GF-D8 (cell line): ENCODE results near the gene WAPL.
A peak's percentile ranks its signal among the peaks of the same experiment; 100 is the strongest.

Source experiments
- DNase-seq: peaks from one replicate; lab custom pipeline; 2025; lab: John Stamatoyannopoulos, UW

The WAPL gene

DNA sequence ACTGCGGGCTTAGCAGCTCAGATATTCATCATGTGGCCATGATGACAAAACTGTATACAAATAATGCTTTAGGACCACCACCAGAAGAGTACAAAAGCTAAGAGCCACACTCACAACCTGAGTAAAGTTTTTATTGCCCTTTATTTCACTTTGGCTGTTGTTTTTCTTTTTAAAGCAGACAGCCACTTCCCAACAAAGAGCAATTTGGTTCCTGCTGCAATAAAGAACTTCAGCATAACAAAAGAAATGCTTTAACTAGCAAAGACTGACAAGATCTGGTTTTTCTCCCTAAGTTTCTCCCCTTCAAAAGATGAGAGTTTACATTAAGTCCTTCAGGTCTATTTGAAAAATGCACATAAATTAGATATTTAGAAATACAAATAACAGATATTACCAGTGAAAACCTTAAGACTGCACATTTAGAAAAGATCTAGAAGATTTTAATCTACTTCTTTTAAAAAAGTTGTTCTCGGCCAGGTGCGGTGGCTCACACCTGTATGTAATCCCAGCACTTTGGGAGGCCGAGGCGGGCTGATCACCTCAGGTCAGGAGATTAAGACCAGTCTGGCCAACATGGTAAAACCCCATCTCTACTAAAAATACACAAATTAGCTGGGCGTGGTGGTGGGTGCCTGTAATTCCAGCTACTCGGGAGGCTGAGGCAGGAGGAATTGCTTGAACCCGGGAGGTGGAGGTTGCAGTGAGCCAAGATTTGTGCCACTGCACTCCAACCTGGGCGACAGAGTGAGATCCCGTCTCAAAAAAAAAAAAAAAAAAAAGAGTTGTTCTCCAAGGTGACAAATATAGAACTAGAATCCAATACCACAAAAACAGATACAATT is 59.4 kb downstream of the WAPL start:
- DNase-seq, result no peak

GRCh38 chr10:86451604-86451960 is 70.0 kb downstream of the WAPL start:
- DNase-seq, result no peak

- DNase-seq, result no peak
These were observed 70.6 kb downstream of the WAPL start for GRCh38 chr10:86450806-86451603.

- peak; percentile 55 for DNase-seq
These were observed 71.5 kb downstream of the WAPL start for GRCh38 chr10:86449926-86450558.

- no peak for DNase-seq
These were observed 74.2 kb downstream of the WAPL start for GRCh38 chr10:86447432-86447831.

GRCh38 chr10:86446987-86447386 is 74.6 kb downstream of the WAPL start:
- DNase-seq, result no peak

DNA sequence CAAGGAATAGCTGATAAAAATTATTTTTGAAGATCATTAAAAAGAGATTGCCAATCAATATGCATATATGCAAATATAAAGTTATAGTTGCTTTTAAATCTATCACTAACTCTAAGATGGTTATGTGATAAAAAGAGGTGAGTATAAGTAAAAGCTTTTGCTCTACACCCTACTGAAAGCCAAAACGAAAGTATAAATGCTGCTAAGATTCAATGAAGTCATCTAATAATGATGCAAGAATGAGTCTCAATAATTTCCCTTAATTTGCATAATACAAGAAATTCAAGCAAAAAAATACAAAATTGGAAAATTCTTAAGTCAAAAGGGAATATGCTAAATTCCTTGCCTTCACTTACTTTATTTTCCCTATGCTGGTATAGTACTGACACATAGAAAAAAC is 75.2 kb downstream of the WAPL start:
- DNase-seq, result no peak

DNA sequence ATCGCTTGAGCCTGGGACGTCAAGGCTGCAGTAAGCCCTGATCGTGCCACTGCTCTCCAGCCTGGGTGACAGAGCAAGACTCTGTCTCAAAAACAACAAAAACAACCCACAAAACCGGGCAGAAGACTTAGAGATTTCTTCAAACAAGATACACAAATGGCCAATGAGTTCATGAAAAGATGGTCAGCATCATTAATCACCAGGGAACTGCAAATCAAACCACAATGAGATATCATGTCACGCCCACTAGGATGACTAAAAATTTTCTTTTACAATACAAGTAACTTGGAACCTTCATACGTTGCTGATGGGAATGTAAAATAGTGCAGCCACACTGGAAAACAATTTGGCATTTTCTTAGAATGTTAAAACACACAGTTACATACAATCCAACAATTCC is 77.7 kb downstream of the WAPL start:
- no peak for DNase-seq

GRCh38 chr10:86443069-86443468 is 78.5 kb downstream of the WAPL start:
- DNase-seq, result no peak

GRCh38 chr10:86440874-86441843 is 80.4 kb downstream of the WAPL start:
- no peak for DNase-seq

DNA sequence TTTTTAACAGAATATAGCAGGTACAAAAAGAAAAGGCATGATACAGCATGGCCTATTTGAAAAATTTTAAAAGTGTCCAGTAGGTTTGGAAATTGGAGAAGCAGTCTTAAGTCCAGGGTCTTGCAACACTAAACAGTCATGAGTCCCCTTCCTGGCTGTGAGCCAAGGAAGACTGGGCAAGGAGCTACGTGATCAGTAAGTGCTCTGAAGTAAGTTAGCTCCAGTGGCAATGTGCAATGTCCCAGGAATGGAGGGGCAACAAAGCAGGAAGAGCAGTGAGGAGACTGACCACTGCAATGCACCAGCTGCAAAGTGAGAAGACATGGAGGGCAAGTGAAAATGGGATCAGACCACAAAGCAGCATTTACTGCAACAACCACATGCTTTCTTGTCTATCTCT is 82.0 kb downstream of the WAPL start:
- peak; percentile 81 for DNase-seq

- no peak for DNase-seq
These were observed 83.4 kb downstream of the WAPL start for GRCh38 chr10:86438091-86438749.

- DNase-seq, result no peak
These were observed 84.1 kb downstream of the WAPL start for GRCh38 chr10:86437447-86437846.

- no peak for DNase-seq
These were observed 84.6 kb downstream of the WAPL start for GRCh38 chr10:86436963-86437362.

GRCh38 chr10:86434656-86435055 is 86.9 kb downstream of the WAPL start:
- no peak for DNase-seq

- no peak for DNase-seq
These were observed 97.9 kb downstream of the WAPL start for GRCh38 chr10:86423739-86424138.

DNA sequence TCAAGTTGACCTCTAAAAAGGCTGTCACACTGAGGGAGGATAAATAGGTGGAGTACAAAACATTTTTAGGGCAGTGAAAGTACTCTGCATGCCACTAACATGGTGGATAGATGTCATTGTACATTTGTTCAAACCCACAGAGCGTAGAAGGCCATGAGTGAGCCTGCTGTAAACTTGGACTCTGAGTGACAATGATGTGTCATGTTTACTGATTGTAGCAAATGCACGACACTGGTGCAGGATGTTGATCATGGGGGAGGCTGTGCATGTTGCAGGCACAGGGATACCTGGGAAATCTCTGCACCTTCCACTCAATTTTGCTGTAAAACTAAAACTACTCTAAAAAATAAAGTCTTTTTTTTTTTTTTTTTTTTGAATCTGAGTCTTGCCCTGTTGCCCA is 102.5 kb downstream of the WAPL start:
- DNase-seq, result no peak

DNA sequence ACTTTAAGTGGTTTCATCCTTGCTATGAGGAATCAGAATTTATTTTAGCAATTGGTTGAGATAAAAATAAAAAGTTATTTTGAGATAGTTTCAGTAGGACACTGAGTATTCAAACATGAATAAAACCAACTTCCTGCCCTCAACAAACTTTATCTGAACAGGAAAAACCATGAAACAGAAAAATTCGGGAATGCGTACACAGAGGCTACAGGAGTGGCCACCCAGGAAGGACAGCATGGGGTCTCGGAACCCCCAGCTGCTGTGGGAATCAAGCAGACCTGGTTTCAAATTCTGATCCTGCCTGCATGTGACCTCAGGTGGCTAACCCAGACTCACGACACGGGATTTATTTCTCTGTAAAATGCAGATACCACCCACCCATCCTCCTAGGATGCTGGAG is 106.0 kb downstream of the WAPL start:
- DNase-seq, result no peak

GRCh38 chr10:86415116-86415515 is 106.5 kb downstream of the WAPL start:
- DNase-seq, result no peak

GRCh38 chr10:86413046-86413728 is 108.4 kb downstream of the WAPL start:
- peak; percentile 26 for DNase-seq
